Esophagus squamous epithelium (tissue), 4 donors: ENCODE results near the gene SHISA8.

Source experiments
- POLR2A ChIP-seq, 4 donors: fragments of 450-650 bp; IDR thresholded peaks; one replicate each; pipeline ENCODE4 v1.6.1; 2017; ENCODE audit warnings: antibody characterized with exemption in 4 of 4, mild to moderate bottlenecking in 4 of 4, moderate library complexity in 3 of 4
- TF ChIP-seq, protein P1 (sequence below), 6 experiments: fragments of 450-650 bp in 4 of 6; fragments of 200-600 bp in 2 of 6; sonication (generic) in 2 of 6; IDR thresholded peaks; one replicate each; pipeline ENCODE4 v1.5.1; 2016 to 2019; ENCODE audit warnings: antibody characterized with exemption in 6 of 6, mild to moderate bottlenecking in 4 of 6, moderate library complexity in 4 of 6

DNA sequence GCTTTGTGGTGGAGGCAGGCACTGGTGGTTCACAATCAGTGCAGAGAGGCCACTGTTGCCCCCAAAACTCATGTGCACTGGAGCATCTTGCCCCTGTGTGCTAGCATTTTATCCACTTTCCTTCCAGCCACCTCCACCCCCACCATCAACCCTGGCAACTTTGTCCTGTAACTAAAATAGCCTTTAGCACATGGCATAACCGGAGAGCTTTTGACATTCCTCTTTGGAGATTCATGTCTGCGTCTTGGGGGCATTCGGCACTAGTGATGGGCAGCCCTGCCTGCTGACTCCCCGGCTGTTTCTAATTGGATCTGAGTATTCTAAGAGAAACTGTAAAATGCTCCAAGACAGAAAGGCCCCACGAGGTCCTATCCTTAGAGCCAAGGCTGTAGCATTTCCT is 15.8 kb downstream of the SHISA8 start:
- no peak for TF ChIP-seq POLR2A (IDR thresholded peaks at IDR 0.05)
- TF ChIP-seq, protein P1, sequence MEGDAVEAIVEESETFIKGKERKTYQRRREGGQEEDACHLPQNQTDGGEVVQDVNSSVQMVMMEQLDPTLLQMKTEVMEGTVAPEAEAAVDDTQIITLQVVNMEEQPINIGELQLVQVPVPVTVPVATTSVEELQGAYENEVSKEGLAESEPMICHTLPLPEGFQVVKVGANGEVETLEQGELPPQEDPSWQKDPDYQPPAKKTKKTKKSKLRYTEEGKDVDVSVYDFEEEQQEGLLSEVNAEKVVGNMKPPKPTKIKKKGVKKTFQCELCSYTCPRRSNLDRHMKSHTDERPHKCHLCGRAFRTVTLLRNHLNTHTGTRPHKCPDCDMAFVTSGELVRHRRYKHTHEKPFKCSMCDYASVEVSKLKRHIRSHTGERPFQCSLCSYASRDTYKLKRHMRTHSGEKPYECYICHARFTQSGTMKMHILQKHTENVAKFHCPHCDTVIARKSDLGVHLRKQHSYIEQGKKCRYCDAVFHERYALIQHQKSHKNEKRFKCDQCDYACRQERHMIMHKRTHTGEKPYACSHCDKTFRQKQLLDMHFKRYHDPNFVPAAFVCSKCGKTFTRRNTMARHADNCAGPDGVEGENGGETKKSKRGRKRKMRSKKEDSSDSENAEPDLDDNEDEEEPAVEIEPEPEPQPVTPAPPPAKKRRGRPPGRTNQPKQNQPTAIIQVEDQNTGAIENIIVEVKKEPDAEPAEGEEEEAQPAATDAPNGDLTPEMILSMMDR (IDR thresholded peaks at IDR 0.05): no peak
